Measurements from ENCODE around the gene FAM184B.
"Not testable (repeated sequence)": the region's sequence is repeated elsewhere in the genome, so short reads cannot be mapped to it uniquely, and the experiment has no call there.

Gene FAM184B

GRCh38 chr4:17713779-17714178 is 67.6 kb downstream of the FAM184B start:
- DNase-seq: no peak

- no peak for DNase-seq
Measured at GRCh38 chr4:17712166-17712565, 69.3 kb downstream of the FAM184B start.

GRCh38 chr4:17711206-17711605 is 70.2 kb downstream of the FAM184B start:
- DNase-seq: not testable (repeated sequence)

- DNase-seq: no peak
Measured at GRCh38 chr4:17709763-17710068, 71.7 kb downstream of the FAM184B start.

DNA sequence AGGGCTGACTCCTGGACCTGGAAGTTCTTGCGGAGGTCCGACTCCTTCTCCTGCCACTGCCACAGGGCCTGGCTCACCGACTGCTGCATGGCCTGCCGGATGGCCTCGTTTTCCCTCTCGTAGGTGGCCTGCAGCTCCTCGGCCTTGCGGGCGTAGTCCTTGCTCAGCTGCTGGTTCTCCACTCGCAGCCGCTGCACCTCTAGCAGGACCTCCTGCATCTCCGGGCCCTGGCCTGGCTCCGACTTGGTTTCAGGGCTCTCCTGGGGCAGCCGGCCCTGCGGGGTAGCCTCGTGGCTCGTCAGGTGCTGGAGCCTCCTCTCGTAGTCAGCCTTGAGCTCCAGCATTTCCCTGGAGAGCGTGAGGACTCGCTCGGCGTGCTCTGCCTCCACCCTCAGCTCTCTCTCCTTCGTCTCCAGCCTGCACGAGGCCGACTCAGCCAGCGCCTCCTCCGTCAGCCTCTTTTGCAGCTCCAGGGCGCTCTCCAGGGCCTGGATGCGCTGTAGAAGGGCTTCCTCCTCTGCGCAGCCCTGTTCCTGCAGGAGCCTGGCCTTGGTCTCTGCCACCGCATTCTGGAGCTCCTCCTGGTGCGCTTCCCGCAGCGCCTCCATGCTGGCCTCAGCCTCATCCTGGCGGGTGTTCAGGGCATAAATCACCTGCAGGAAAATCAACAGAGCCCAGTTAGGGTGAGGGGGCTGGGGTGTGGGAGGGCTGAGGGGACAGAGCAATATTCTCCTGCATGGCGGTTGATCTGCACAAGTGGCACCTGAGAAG is 72.2 kb downstream of the FAM184B start:
- DNase-seq: no peak

GRCh38 chr4:17707671-17708070 is 73.8 kb downstream of the FAM184B start:
- no peak for DNase-seq

- no peak for DNase-seq
Measured at GRCh38 chr4:17705107-17705506, 76.3 kb downstream of the FAM184B start.

- DNase-seq: no peak
Measured at GRCh38 chr4:17704020-17704650, 77.3 kb downstream of the FAM184B start.

DNA sequence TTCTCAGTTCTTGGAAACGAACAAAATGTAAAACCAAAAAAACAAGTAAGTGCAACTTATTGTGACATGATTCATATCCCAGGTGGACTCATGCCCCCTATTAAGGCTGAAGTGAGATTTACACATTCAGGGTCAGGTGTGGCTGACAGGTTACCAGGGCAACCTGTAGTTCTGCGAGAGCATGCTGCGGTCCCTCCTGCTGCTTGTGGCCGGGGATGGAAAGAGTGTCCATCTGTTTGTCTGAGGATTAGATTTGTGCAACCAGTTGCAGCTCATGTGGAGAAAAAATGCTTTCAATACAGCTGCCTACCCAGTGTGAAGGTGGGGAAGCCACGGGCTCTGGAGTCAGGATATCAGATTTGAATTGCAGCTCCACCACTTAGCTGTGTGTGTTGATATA is 78.8 kb downstream of the FAM184B start:
- no peak for DNase-seq

DNA sequence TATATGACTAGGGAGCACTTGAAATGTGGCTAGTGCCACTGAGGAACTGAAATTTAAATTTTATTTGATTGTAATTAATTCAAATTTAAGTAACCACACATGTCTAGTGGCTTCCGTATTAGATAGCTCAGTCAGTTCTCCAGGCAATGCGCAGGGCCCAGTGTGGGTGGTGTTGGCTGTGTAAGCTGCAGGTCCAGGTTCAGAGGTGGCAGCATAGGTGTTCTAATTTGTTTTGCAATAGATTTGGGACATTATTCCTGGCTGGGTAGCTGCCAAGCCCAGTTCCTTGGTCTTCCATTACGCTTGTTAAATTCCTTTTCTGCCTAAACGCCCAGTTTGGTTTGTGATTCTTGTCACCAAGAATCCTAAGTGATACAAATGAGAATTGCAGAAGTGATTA is 79.5 kb downstream of the FAM184B start:
- DNase-seq: no peak

GRCh38 chr4:17701138-17701839 is 80.1 kb downstream of the FAM184B start:
- DNase-seq: no peak

DNA sequence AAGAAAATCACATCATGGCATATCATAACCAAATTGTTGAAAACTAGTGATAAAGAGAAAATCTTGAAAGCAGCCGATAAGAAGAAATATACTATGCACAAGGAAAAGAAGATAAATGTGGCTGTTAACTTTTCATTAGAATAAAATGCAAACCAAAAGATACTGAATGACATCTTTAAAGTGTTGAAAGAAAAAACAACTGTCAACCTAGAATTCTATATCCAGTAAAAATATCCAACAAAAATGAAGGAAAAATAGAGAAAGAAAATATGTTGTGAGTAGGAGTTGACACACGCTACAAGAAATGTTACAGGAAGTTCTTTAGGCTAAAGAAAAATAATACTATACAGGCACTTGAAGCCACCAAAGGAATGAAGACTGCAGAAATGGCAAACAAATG is 82.0 kb downstream of the FAM184B start:
- no peak for DNase-seq

- DNase-seq: no peak
Measured at GRCh38 chr4:17698116-17698515, 83.3 kb downstream of the FAM184B start.

GRCh38 chr4:17695341-17695740 is 86.1 kb downstream of the FAM184B start:
- no peak for DNase-seq

GRCh38 chr4:17694552-17694951 is 86.9 kb downstream of the FAM184B start:
- no peak for DNase-seq

DNA sequence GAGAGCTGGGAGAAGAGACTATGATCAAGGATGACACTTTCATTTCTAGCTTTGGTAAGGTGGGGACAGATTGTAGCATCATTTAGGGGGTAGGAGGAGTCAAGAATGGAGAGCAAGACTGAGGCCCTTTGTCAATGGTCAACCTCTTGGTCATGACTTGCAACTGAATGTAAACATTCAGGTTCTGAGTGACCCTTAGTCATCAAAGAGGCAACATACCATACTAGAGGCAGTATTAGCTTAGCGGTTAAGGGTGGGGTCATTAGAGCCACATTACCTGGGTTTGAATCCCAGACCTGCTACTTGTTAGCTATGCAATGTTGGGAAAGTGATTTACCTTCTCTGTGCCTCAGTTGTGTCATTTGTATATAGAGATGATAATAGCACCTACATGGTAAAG is 90.5 kb downstream of the FAM184B start:
- DNase-seq: no peak

DNA sequence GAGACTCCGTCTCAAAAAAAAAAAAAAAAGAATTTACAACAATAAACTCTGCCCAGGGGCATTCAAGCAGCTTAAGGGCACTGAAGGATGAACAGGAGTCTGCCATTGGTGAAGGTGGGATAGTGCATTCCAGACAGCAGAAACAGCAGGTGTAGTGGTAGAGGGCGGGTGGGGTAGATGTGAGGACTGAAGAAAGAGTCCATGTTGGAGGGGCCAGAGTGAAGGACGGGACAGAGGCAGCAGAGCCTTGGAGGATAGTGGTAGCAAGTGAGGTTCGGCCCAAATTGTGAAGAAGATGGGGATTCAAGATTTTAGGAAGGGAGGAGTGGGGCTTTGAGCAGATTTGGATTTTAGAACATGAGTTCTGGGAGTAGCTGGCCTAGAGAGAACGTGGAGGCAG is 91.3 kb downstream of the FAM184B start:
- DNase-seq: no peak

GRCh38 chr4:17688011-17688441 is 93.4 kb downstream of the FAM184B start:
- DNase-seq: no peak

GRCh38 chr4:17687237-17687857 is 94.1 kb downstream of the FAM184B start:
- DNase-seq: no peak

GRCh38 chr4:17684648-17685047 is 96.8 kb downstream of the FAM184B start:
- DNase-seq: not testable (repeated sequence)

DNA sequence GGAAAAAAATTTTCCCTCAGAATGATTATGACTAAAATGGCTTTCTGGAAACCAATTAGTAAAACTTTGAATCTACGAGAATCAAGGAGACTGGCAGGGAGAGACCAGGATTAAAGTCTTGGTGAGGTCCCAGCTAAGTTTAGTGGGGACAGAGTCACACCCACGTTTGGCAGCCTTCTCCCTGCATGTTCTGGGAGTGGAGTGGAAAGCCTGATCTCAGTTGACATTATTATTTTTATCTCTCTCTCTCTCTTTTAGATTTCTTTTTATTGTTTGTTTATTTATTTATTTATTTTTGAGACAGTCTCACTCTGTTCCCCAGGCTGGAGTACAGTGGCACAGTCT is 99.2 kb downstream of the FAM184B start:
- no peak for DNase-seq

DNA sequence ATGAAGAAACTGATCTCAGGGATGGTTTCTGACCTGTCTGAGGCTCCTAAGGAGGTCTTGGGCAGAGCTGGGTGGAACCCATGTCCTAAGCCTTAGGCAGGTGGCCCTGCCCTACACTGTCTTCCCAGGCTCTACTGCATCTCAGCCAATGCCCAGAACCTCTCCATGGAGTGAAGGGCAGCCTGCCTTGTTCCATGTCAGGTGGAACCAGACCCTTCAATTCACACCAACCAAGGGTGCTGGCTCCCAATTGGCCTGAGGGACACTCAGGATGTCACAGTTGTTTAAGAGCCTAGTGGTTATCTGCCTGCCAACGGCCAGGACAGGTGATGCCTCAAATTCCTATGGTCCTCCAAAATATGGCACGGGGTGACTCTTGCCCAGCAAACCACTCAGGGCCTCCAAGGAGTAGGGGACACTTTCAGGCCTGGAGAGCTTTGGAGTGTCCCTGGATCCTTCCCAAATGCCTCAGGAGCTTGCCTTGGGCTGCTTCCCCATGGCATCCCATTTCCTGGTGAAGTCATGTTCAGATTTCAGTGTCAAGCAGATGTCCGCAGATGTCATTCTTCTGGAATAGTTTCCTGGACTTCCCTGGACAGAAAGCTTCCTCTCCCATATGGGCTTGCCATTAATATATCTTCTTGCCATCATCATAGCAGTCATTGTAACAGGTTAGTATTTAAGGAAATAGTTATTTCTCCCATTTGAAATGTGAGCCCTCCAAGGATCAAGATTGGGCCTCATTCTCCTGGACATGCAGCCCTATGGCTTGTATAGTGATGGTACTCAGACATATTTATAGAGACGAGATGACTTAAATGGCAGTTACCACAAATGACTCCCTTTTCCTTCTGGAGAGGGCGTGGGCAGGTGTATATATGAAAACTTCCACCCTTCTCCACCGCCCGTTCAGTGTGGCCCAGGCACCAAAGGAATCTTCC is 99.9 kb downstream of the FAM184B start:
- DNase-seq: no peak

Measured in activated T-cell treated with anti-CD3 and anti-CD28 coated beads for 4 hours (primary cell).